HepG2 (cell line): ENCODE data around the gene SPACDR. TPM values are rescaled to one million over a fixed set of nuclear protein-coding genes. Genes with fewer than 3 reads are reported as not detected.

Source experiments
- ATM ChIP-seq: fragments of 450-650 bp; IDR thresholded peaks from 2 replicates; pipeline ENCODE4 v1.7.1; 2017; ENCODE audit warnings: mild to moderate bottlenecking, borderline replicate concordance
- EP300 ChIP-seq, 3 experiments: sonication (generic) in 1 of 3; formaldehyde crosslinking in 1 of 3; IDR thresholded peaks; 2 replicates each; pipeline versions ENCODE4 v1.5.1 to v1.6.1; 2011 to 2020; ENCODE audit warnings: low read depth in 2 of 3, low read length in 2 of 3, borderline replicate concordance in 1 of 3, improper control_type of control experiment in 1 of 3, mild to moderate bottlenecking in 1 of 3, missing genetic modification reagents in 1 of 3, moderate library complexity in 1 of 3
- GATA4 ChIP-seq: sonication (generic); IDR thresholded peaks from 2 replicates; pipeline ENCODE4 v1.6.1; 2016; ENCODE audit warnings: antibody characterized with exemption, low read depth, borderline replicate concordance
- HCFC1 ChIP-seq: fragments of 150-350 bp; IDR thresholded peaks from 2 replicates; pipeline ENCODE4 v1.6.1; 2014; ENCODE audit warnings: low read depth, low read length
- HDAC1 ChIP-seq: sonication (generic); formaldehyde crosslinking; IDR thresholded peaks from 2 replicates; pipeline ENCODE4 v1.5.1; 2020; ENCODE audit warnings: mild to moderate bottlenecking, missing genetic modification reagents
- IRX3 ChIP-seq: sonication (generic); formaldehyde crosslinking; IDR thresholded peaks from 2 replicates; pipeline ENCODE4 v1.8.1; 2023; ENCODE audit warnings: mild to moderate bottlenecking, low read depth, missing genetic modification reagents, borderline replicate concordance
- KDM3A ChIP-seq: IDR thresholded peaks from 2 replicates; pipeline ENCODE4 v1.6.1; 2018; ENCODE audit warnings: low read depth, missing compliant biosample characterization
- KMT2A ChIP-seq: sonication (generic); formaldehyde crosslinking; IDR thresholded peaks from 2 replicates; pipeline ENCODE4 v1.4.0; 2020; ENCODE audit warnings: missing genetic modification reagents
- MED8 ChIP-seq: sonication (generic); formaldehyde crosslinking; IDR thresholded peaks from 2 replicates; pipeline ENCODE4 v1.8.1; 2023; ENCODE audit warnings: mild to moderate bottlenecking, missing genetic modification reagents; ENCODE audit not compliant: insufficient replicate concordance
- MEIS1 ChIP-seq: sonication (generic); formaldehyde crosslinking; IDR thresholded peaks from 2 replicates; pipeline ENCODE4 v1.9.0; 2021; ENCODE audit warnings: mild to moderate bottlenecking, missing genetic modification reagents, moderate library complexity, borderline replicate concordance
- POLR2A ChIP-seq, 2 experiments: IDR thresholded peaks; 2 replicates each; pipeline ENCODE4 v1.6.1; 2011; ENCODE audit warnings: low read depth in 2 of 2, low read length in 2 of 2, mild to moderate bottlenecking in 1 of 2, moderate library complexity in 1 of 2; ENCODE audit not compliant: insufficient read depth in 1 of 2
- RBM39 ChIP-seq: fragments of 200-400 bp; formaldehyde crosslinking; IDR thresholded peaks from one replicate; pipeline ENCODE4 v1.6.1; 2018; ENCODE audit warnings: antibody characterized with exemption, mild to moderate bottlenecking, low read depth, low read length; ENCODE audit not compliant: poor library complexity, severe bottlenecking
- RFX1 ChIP-seq: fragments of 450-650 bp; IDR thresholded peaks from 2 replicates; pipeline ENCODE4 v1.6.1; 2017
- SMARCE1 ChIP-seq: fragments of 450-650 bp; IDR thresholded peaks from 2 replicates; pipeline ENCODE4 v1.6.1; 2017; ENCODE audit warnings: borderline replicate concordance
- TP53 ChIP-seq: sonication (generic); formaldehyde crosslinking; conservative IDR thresholded peaks from 2 replicates; pipeline ENCODE4 v1.4.0; 2020; ENCODE audit warnings: missing genetic modification reagents
- ZNF20 ChIP-seq: sonication (generic); formaldehyde crosslinking; IDR thresholded peaks from 2 replicates; pipeline ENCODE4 v1.4.0; 2020; ENCODE audit warnings: mild to moderate bottlenecking, moderate library complexity, missing genetic modification reagents
- ZNF274 ChIP-seq: sonication (generic); formaldehyde crosslinking; IDR thresholded peaks from 2 replicates; pipeline ENCODE4 v1.5.1; 2020; ENCODE audit warnings: mild to moderate bottlenecking, missing genetic modification reagents
- ZNF496 ChIP-seq: sonication (generic); formaldehyde crosslinking; IDR thresholded peaks from 2 replicates; pipeline ENCODE4 v1.8.1; 2023; ENCODE audit warnings: mild to moderate bottlenecking, moderate library complexity, missing genetic modification reagents; ENCODE audit not compliant: insufficient replicate concordance
- ZNF501 ChIP-seq: sonication (generic); formaldehyde crosslinking; IDR thresholded peaks from 2 replicates; pipeline ENCODE4 v1.5.1; 2020; ENCODE audit warnings: mild to moderate bottlenecking, moderate library complexity, missing genetic modification reagents
- ZNF562 ChIP-seq: sonication (generic); formaldehyde crosslinking; IDR thresholded peaks from 2 replicates; pipeline ENCODE4 v1.8.0; 2022; ENCODE audit warnings: missing genetic modification reagents, borderline replicate concordance
- polyA plus RNA-seq, 8 experiments: library from polyadenylated mRNA; depleted of rRNA in 3 of 8; stranded (reverse) in 7 of 8; unstranded in 1 of 8; fragments of >200 nt; fragmentation: Illumina TruSeq in 4 of 8; extraction: Trizol in 4 of 8; gene quantifications; 2 replicates each; pipeline versions ENCODE4 v1.2.1 to v1.2.3, GENCODE V29; 2011 to 2016; ENCODE audit warnings: low read depth in 4 of 8, missing spikeins in 1 of 8, mixed read lengths in 1 of 8; ENCODE audit not compliant: insufficient read depth in 1 of 8
- total RNA-seq, 5 experiments: library from RNA; depleted of rRNA; stranded (reverse); fragments of >200 nt; fragmentation: Illumina TruSeq; extraction: Trizol; gene quantifications; 2 replicates each; pipeline ENCODE4 v1.2.3, GENCODE V29; 2016; ENCODE audit warnings: low read depth in 1 of 5
- TF ChIP-seq, protein P1 (sequence below): fragments of 450-650 bp; IDR thresholded peaks from 2 replicates; pipeline ENCODE4 v1.6.1; 2016
- TF ChIP-seq, protein P2 (sequence below): sonication (generic); formaldehyde crosslinking; IDR thresholded peaks from 2 replicates; pipeline ENCODE4 v1.5.0; 2020; ENCODE audit warnings: missing genetic modification reagents, mild to moderate bottlenecking, borderline replicate concordance
- TF ChIP-seq, protein P3 (sequence below): sonication (generic); formaldehyde crosslinking; IDR thresholded peaks from 2 replicates; pipeline ENCODE4 v1.8.1; 2023; ENCODE audit warnings: missing genetic modification reagents, mild to moderate bottlenecking, borderline replicate concordance
- TF ChIP-seq, protein P4 (sequence below): sonication (generic); formaldehyde crosslinking; IDR thresholded peaks from 2 replicates; pipeline ENCODE4 v1.4.0; 2020; ENCODE audit warnings: missing genetic modification reagents
- TF ChIP-seq, protein P5 (sequence below): fragments of 450-650 bp; IDR thresholded peaks from 2 replicates; pipeline ENCODE4 v1.6.1; 2017

The SPACDR gene
- total and polyA plus RNA-seq, 2 of the 13 experiments (the other 11 are each of a cell fraction or from before 2014, with no cell fraction given) = 0.41 TPM; not detected in 1

DNA sequence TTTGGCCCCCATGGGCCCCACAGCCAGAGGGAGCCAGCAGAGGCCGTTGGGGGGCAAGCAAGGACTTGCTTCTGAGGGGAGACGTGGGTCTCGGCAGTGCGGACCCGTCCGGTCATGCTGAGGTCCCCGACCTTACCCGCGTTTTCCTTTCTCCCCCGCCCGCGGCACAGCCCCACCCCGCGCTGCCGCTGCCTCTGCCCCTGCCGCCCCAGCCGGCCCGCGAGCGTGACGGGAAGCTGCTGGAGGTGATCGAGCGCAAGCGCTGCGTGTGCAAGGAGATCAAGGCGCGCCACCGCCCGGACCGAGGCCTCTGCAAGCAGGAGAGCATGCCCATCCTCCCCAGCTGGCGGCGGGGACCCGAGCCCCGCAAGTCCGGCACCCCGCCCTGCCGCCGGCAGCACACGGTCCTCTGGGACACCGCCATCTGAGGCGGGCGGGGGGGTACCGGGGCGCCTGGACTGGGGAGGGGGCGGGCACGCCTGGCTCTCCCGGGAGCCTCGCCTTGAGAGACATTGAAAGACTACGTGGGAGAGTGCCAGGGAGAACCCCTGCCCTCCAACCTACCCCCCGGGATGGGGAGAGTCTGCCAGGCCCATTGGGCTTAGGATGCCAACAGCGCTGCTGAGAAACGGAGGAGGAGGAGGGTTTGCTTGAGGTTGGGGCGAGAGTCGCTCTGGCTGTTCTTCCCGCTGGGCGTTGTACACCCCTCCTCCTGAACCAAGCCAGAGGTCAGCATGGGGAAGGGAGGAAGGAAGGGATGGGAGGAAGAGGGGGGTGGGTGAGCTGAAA is 29.6 kb upstream of the SPACDR start (continued):
- no peak for TF ChIP-seq MED8 (CRISPR knock-in tag)
- no peak for TF ChIP-seq EP300 (IDR thresholded peaks at IDR 0.05; ENCODE audit: low read depth in 2 of 2, low read length in 2 of 2)
- no peak for TF ChIP-seq EP300 (CRISPR knock-in tag; IDR thresholded peaks at IDR 0.05; ENCODE audit: borderline replicate concordance)
- TF ChIP-seq MEIS1 = no peak
- TF ChIP-seq, protein P1, sequence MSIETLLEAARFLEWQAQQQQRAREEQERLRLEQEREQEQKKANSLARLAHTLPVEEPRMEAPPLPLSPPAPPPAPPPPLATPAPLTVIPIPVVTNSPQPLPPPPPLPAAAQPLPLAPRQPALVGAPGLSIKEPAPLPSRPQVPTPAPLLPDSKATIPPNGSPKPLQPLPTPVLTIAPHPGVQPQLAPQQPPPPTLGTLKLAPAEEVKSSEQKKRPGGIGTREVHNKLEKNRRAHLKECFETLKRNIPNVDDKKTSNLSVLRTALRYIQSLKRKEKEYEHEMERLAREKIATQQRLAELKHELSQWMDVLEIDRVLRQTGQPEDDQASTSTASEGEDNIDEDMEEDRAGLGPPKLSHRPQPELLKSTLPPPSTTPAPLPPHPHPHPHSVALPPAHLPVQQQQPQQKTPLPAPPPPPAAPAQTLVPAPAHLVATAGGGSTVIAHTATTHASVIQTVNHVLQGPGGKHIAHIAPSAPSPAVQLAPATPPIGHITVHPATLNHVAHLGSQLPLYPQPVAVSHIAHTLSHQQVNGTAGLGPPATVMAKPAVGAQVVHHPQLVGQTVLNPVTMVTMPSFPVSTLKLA = no peak
- TF ChIP-seq, protein P2, sequence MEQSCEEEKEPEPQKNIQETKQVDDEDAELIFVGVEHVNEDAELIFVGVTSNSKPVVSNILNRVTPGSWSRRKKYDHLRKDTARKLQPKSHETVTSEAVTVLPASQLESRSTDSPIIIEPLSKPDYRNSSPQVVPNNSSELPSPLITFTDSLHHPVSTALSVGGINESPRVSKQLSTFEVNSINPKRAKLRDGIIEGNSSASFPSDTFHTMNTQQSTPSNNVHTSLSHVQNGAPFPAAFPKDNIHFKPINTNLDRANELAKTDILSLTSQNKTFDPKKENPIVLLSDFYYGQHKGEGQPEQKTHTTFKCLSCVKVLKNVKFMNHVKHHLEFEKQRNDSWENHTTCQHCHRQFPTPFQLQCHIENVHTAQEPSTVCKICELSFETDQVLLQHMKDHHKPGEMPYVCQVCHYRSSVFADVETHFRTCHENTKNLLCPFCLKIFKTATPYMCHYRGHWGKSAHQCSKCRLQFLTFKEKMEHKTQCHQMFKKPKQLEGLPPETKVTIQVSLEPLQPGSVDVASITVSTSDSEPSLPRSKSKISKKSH (CRISPR knock-in tag) = no peak
- TF ChIP-seq, protein P3, sequence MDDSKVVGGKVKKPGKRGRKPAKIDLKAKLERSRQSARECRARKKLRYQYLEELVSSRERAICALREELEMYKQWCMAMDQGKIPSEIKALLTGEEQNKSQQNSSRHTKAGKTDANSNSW (CRISPR knock-in tag) = no peak
- TF ChIP-seq ZNF562 (CRISPR knock-in tag) = no peak
- no peak for TF ChIP-seq SMARCE1
- peak; percentile 18; the same call in 1 of the 2 replicates for TF ChIP-seq HDAC1
- no peak for TF ChIP-seq ZNF496 (CRISPR knock-in tag)
- no peak for TF ChIP-seq ZNF274
- no peak for TF ChIP-seq IRX3
- TF ChIP-seq ZNF20 (CRISPR knock-in tag) = no peak
- no peak for TF ChIP-seq RFX1
- no peak for TF ChIP-seq GATA4
- TF ChIP-seq TP53 (CRISPR knock-in tag) = no peak
- TF ChIP-seq, protein P4, sequence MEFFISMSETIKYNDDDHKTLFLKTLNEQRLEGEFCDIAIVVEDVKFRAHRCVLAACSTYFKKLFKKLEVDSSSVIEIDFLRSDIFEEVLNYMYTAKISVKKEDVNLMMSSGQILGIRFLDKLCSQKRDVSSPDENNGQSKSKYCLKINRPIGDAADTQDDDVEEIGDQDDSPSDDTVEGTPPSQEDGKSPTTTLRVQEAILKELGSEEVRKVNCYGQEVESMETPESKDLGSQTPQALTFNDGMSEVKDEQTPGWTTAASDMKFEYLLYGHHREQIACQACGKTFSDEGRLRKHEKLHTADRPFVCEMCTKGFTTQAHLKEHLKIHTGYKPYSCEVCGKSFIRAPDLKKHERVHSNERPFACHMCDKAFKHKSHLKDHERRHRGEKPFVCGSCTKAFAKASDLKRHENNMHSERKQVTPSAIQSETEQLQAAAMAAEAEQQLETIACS (CRISPR knock-in tag) = no peak
- TF ChIP-seq HCFC1 = no peak
- no peak for TF ChIP-seq ZNF501 (CRISPR knock-in tag)
- TF ChIP-seq KDM3A (CRISPR knock-in tag) = peak; percentile 80; the same call in 1 of the 2 replicates
- peak; percentile 69; the same call in 1 of the 2 replicates for TF ChIP-seq KMT2A (CRISPR knock-in tag)
- TF ChIP-seq, protein P5, sequence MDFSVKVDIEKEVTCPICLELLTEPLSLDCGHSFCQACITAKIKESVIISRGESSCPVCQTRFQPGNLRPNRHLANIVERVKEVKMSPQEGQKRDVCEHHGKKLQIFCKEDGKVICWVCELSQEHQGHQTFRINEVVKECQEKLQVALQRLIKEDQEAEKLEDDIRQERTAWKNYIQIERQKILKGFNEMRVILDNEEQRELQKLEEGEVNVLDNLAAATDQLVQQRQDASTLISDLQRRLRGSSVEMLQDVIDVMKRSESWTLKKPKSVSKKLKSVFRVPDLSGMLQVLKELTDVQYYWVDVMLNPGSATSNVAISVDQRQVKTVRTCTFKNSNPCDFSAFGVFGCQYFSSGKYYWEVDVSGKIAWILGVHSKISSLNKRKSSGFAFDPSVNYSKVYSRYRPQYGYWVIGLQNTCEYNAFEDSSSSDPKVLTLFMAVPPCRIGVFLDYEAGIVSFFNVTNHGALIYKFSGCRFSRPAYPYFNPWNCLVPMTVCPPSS = no peak
- no peak; a peak in 1 of 4 replicates for TF ChIP-seq POLR2A (IDR thresholded peaks at IDR 0.05; ENCODE audit: insufficient read depth in 1 of 2, low read depth in 2 of 2, low read length in 2 of 2)
- no peak for TF ChIP-seq RBM39
- TF ChIP-seq ATM = no peak
